Endodermal cell (in vitro differentiated cells): ENCODE measurements around the gene FZD8. TPM values are rescaled to one million over a fixed set of nuclear protein-coding genes. Genes with fewer than 3 reads are reported as not detected.

Experiments used
- DNase-seq: peaks from one replicate; pipeline ENCODE4 v3.0.0-alpha.2; 2017
- H3K27ac ChIP-seq: 2 replicates; pipeline ENCODE4 v1.5.1; 2013; ENCODE audit warnings: mild to moderate bottlenecking, low read depth, low read length, moderate library complexity
- H3K27me3 ChIP-seq: 2 replicates; pipeline ENCODE4 v1.6.1; 2013; ENCODE audit warnings: mild to moderate bottlenecking, low read length, moderate library complexity; ENCODE audit not compliant: insufficient read depth, control insufficient read depth, poor library complexity, severe bottlenecking
- H3K36me3 ChIP-seq: 2 replicates; pipeline ENCODE4 v1.7.0; 2013; ENCODE audit warnings: mild to moderate bottlenecking, low read length, moderate library complexity; ENCODE audit not compliant: control insufficient read depth, insufficient read depth
- H3K4me1 ChIP-seq: one replicate; pipeline ENCODE4 v1.7.0; 2013; ENCODE audit warnings: low read length; ENCODE audit not compliant: control insufficient read depth, insufficient read depth
- H3K4me3 ChIP-seq: 2 replicates; pipeline ENCODE4 v1.5.1; 2013; ENCODE audit warnings: mild to moderate bottlenecking, low read length, moderate library complexity
- H3K9ac ChIP-seq: 2 replicates; pipeline ENCODE4 v1.6.1; 2013; ENCODE audit warnings: mild to moderate bottlenecking, low read length, moderate library complexity; ENCODE audit not compliant: poor library complexity, severe bottlenecking; ENCODE audit errors: extremely low read depth
- H3K9me3 ChIP-seq: 2 replicates; pipeline ENCODE4 v1.6.1; 2013; ENCODE audit warnings: mild to moderate bottlenecking, low read length, moderate library complexity; ENCODE audit not compliant: control insufficient read depth
- H3K27ac Mint-ChIP-seq: 2 replicates; pipeline ENCODE4 v1.8.0; 2020; ENCODE audit warnings: mixed read lengths
- H3K27me3 Mint-ChIP-seq: 2 replicates; pipeline ENCODE4 v1.8.0; 2021; ENCODE audit warnings: mild to moderate bottlenecking, mixed read lengths; ENCODE audit not compliant: insufficient read depth
- H3K36me3 Mint-ChIP-seq: 2 replicates; pipeline ENCODE4 v1.8.0; 2020; ENCODE audit warnings: low read depth, mixed read lengths
- H3K4me1 Mint-ChIP-seq: 2 replicates; pipeline ENCODE4 v1.8.0; 2020; ENCODE audit warnings: mixed read lengths
- H3K4me3 Mint-ChIP-seq: 2 replicates; pipeline ENCODE4 v1.8.0; 2020; ENCODE audit warnings: mild to moderate bottlenecking, moderate library complexity, mixed read lengths
- H3K9me3 Mint-ChIP-seq: 2 replicates; pipeline ENCODE4 v1.8.0; 2020; ENCODE audit warnings: mild to moderate bottlenecking, mixed read lengths
- WGBS, 2 experiments: methylation state at CpG; one replicate each; pipeline versions ENCODE4 v1.1.5 to v1.1.7; 2013; ENCODE audit warnings: missing lambda C conversion rate in 2 of 2, mixed read lengths in 1 of 2; ENCODE audit not compliant: insufficient coverage in 1 of 2, insufficient read length in 1 of 2; 5-methylcytosine and 5-hydroxymethylcytosine counted together
- total RNA-seq, 2 donors: library from RNA; stranded (reverse); fragmentation: NEBNext Ultra II Directional in 1 of 2; extraction: Animal tissue kit (Norgen Biotek cat#: 25700) in 1 of 2; gene quantifications; 2 replicates in 1 of 2; 3 replicates in 1 of 2; pipeline ENCODE4 v1.2.1, GENCODE V29; 2021
- TF ChIP-seq, protein P1 (sequence below): fragments of 200-600 bp; sonication (generic); conservative IDR thresholded peaks from 2 replicates; pipeline ENCODE4 v1.5.0; 2021; ENCODE audit warnings: antibody characterized with exemption, mild to moderate bottlenecking

Gene FZD8
- total RNA-seq, 2 donors from 2014 or later: 133 to 189 TPM

DNA sequence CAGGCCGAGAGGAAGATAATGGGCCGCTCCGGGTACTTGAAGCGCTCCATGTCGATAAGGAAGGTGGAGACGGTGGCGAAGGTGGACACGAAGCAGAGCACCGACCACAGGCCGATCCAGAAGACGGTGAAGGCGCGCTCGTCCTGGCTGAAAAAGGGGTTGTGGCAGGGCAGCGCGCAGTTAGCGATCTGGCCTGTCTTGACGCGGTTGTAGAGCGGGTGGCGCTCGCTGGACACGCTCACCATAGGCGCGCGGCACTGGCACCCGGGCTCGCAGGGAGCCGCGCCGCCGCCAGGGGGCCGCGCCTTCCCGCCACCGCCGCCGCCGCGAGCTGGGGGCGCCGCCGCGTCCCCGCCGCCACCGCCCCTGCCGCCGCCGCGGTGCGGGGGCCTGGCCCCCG lies 1.6 kb downstream of the FZD8 start:
- no peaks in the 10 kb centered on the region for H3K27me3 Mint-ChIP-seq
- H3K9me3 Mint-ChIP-seq: no peaks in the 10 kb centered on the region
- H3K4me1 ChIP-seq: no peaks in the 10 kb centered on the region
- H3K4me1 Mint-ChIP-seq: peaks cover 23% of the 10 kb centered on the region
- no peak overlapping the region for H3K27ac ChIP-seq
- peak overlapping the region; percentile 85 for H3K27ac Mint-ChIP-seq
- peak overlapping the region; percentile 77 for H3K4me3 ChIP-seq
- 0 to 3% methylated on average over 14 to 53 of the region's 53 CpGs for WGBS, 2 experiments
- peaks cover 16% of the 10 kb centered on the region for H3K36me3 ChIP-seq
- peak; percentile 87 for DNase-seq
- no peaks in the 10 kb centered on the region for H3K9me3 ChIP-seq
- no peaks in the 10 kb centered on the region for H3K27me3 ChIP-seq
- peak overlapping the region; percentile 49 for H3K9ac ChIP-seq
- peak overlapping the region; percentile 94 for H3K4me3 Mint-ChIP-seq
- peaks cover 32% of the 10 kb centered on the region for H3K36me3 Mint-ChIP-seq
- TF ChIP-seq, protein P1, sequence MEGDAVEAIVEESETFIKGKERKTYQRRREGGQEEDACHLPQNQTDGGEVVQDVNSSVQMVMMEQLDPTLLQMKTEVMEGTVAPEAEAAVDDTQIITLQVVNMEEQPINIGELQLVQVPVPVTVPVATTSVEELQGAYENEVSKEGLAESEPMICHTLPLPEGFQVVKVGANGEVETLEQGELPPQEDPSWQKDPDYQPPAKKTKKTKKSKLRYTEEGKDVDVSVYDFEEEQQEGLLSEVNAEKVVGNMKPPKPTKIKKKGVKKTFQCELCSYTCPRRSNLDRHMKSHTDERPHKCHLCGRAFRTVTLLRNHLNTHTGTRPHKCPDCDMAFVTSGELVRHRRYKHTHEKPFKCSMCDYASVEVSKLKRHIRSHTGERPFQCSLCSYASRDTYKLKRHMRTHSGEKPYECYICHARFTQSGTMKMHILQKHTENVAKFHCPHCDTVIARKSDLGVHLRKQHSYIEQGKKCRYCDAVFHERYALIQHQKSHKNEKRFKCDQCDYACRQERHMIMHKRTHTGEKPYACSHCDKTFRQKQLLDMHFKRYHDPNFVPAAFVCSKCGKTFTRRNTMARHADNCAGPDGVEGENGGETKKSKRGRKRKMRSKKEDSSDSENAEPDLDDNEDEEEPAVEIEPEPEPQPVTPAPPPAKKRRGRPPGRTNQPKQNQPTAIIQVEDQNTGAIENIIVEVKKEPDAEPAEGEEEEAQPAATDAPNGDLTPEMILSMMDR: peak; percentile 62

DNA sequence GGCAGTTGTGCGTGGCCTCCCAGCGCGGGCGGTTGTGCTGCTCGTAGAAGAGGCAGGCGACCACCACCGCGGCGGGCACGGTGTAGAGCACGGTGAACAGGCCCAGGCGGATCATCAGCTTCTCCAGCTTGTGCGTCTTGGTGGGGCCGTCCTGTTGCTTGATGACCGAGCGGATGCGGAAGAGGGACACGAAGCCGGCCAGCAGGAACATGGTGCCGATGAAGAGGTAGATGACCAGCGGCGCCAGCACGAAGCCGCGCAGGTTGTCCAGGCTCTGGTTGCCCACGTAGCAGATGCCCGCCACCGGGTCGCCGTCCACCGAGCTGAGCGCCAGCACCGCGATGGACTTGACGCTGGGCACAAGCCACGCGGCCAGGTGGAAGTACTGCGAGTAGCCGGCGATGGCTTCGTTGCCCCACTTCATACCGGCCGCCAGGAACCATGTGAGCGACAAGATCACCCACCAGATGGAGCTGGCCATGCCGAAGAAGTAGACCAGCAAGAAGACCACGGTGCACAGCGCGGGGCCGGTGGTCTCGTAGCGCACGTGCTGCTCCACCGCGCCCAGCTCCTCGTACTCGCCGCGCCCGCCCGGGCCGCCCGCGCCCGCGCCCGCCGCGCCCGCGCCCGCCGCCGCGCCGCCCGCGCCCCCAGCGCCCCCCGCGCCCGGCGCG lies 2.2 kb downstream of the FZD8 start:
- DNase-seq: peak; percentile 87
- Mint-ChIP-seq H3K36me3 (peaks cover 32% of the 10 kb centered on the region), H3K4me3 (peak overlapping the region; percentile 94), H3K4me1 (peaks cover 17% of the 10 kb centered on the region), H3K27me3 (no peaks in the 10 kb centered on the region), H3K27ac (peak overlapping the region; percentile 89), H3K9me3 (no peaks in the 10 kb centered on the region)
- Histone ChIP-seq H3K4me1 (no peaks in the 10 kb centered on the region), H3K27me3 (no peaks in the 10 kb centered on the region), H3K9me3 (no peaks in the 10 kb centered on the region), H3K36me3 (peaks cover 16% of the 10 kb centered on the region), H3K4me3 (peak overlapping the region; percentile 85), H3K27ac (no peak overlapping the region), H3K9ac (peak overlapping the region; percentile 47)
- TF ChIP-seq, protein P1: peak; percentile 33
- WGBS, 2 experiments: 1 to 6% methylated on average over 13 to 83 of the region's 83 CpGs

DNA sequence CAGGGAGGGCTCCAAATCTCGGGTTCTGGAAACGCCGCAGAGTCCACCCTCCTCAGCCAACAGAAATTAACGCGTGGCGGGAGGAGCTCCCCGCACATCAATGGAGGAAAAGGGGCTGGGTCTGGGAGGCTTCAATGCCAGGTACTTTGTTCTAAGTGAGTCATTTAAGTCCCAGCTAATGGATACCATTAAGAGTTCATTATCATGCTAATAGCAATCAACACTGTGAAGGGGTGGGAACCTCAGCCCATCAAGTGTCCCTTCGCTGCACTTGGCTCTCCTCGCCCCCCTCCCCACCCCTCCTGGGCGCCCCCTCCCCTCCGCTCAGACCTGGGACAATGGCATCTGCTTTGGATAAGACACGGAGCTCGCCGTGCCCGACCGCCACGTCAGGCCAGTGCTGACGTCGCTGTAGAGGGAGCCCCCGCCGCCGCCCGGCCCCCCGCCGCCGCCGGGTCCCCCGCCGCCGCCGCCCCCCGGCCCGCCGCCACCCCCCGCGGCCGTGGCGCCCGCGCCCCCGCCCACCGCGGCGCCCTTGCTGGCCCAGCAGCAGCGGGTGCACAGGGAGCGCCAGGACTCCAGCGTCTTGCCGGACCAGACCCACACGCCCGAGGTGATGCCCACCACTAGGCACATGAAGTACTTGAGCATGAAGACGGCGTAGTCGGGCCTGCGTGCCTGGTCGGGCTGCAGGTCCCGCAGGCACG lies 2.9 kb downstream of the FZD8 start:
- Mint-ChIP-seq H3K27ac (peak overlapping the region; percentile 89), H3K27me3 (no peaks in the 10 kb centered on the region), H3K36me3 (peaks cover 32% of the 10 kb centered on the region), H3K9me3 (no peaks in the 10 kb centered on the region), H3K4me1 (peaks cover 12% of the 10 kb centered on the region), H3K4me3 (peak overlapping the region; percentile 94)
- WGBS, 2 experiments: 0% methylated on average over 2 to 57 of the region's 57 CpGs
- no peak overlapping the region for H3K27ac ChIP-seq
- H3K4me1 ChIP-seq: no peaks in the 10 kb centered on the region
- TF ChIP-seq, protein P1: no peak
- H3K9ac ChIP-seq: peak overlapping the region; percentile 63
- H3K36me3 ChIP-seq: peaks cover 16% of the 10 kb centered on the region
- H3K9me3 ChIP-seq: no peaks in the 10 kb centered on the region
- H3K4me3 ChIP-seq: peak overlapping the region; percentile 91
- no peaks in the 10 kb centered on the region for H3K27me3 ChIP-seq
- peak; percentile 93 for DNase-seq
